A549 (cell line): ENCODE measurements around the gene FRMD4A. TPM values are rescaled to one million over a fixed set of nuclear protein-coding genes. Genes with fewer than 3 reads are reported as not detected.

ENCODE experiments used
- ATAC-seq, 2 experiments: fragments of 200-7000 bp in 1 of 2; fragments of >200 bp in 1 of 2; cut with Nextera tagmentation in 1 of 2; cut with Tn5 transposase in 1 of 2; 3 replicates each; pipeline versions ENCODE4 v1.8.0 to v1.9.1; 2018 to 2020; ENCODE audit warnings: mild to moderate bottlenecking in 1 of 2, moderate library complexity in 1 of 2
- CTCF ChIA-PET: fragments of 300-600 bp; sonication (Branson Sonifier 250); formaldehyde crosslinking; extraction: SDS; loops from one replicate; lab custom pipeline; 2021; ENCODE audit warnings: antibody characterized with exemption, inconsistent platforms; lab: Yijun Ruan, JAX
- POLR2A ChIA-PET: fragments of 350-600 bp; formaldehyde crosslinking; extraction: SDS; loops from one replicate; lab custom pipeline; 2021; ENCODE audit warnings: antibody characterized with exemption, inconsistent platforms; lab: Yijun Ruan, JAX
- DNase-seq, 2 experiments: peaks; one replicate each; pipeline versions ENCODE4 v3.0.0 to v3.0.0-alpha.2; 2011 to 2016; ENCODE audit warnings: low read depth in 1 of 2, low spot score in 1 of 2
- FAIRE-seq: peaks from 2 replicates; lab custom pipeline; 2011; peaks lifted over from hg19 to GRCh38; lab: Jason Lieb, UNC
- H3K27ac ChIP-seq, 2 experiments: fragments of >200 bp; sonication (Bioruptor Twin); formaldehyde crosslinking; 3 replicates each; pipeline ENCODE4 v1.5.1; 2016 to 2017
- H3K4me1 ChIP-seq: fragments of >200 bp; sonication (Bioruptor Twin); formaldehyde crosslinking; 3 replicates; pipeline ENCODE4 v1.6.1; 2016
- H3K4me2 ChIP-seq: fragments of >200 bp; sonication (Bioruptor Twin); formaldehyde crosslinking; 3 replicates; pipeline ENCODE4 v1.6.1; 2016
- H3K4me3 ChIP-seq: fragments of >200 bp; sonication (Bioruptor Twin); formaldehyde crosslinking; 3 replicates; pipeline ENCODE4 v1.5.1; 2016
- H3K9me3 ChIP-seq: fragments of >200 bp; sonication (Bioruptor Twin); formaldehyde crosslinking; 3 replicates; pipeline ENCODE4 v1.6.1; 2016
- BCL3 ChIP-seq: fragments of >200 bp; sonication (Bioruptor Twin); formaldehyde crosslinking; IDR thresholded peaks from 3 replicates; pipeline ENCODE4 v1.6.1; 2016
- BHLHE40 ChIP-seq: IDR thresholded peaks from 2 replicates; pipeline ENCODE4 v1.6.1; 2012; ENCODE audit warnings: low read depth, low read length, inconsistent platforms
- CTCF ChIP-seq: fragments of >200 bp; sonication (Bioruptor Twin); formaldehyde crosslinking; IDR thresholded peaks from 3 replicates; pipeline ENCODE4 v1.5.1; 2016
- HEYL ChIP-seq: fragments of 250-450 bp; sonication (Bioruptor Pico); IDR thresholded peaks from 2 replicates; pipeline ENCODE4 v1.8.0; 2021; ENCODE audit warnings: mild to moderate bottlenecking, moderate library complexity
- HOXB13 ChIP-seq: fragments of 250-450 bp; sonication (Bioruptor Pico); IDR thresholded peaks from 2 replicates; pipeline ENCODE4 v1.5.0; 2020; ENCODE audit warnings: low read depth, mild to moderate bottlenecking, moderate library complexity
- HOXB5 ChIP-seq: fragments of 250-450 bp; sonication (Bioruptor Pico); IDR thresholded peaks from 2 replicates; pipeline ENCODE4 v1.5.0; 2020; ENCODE audit warnings: mild to moderate bottlenecking, moderate library complexity
- JUNB ChIP-seq: fragments of >200 bp; sonication (Bioruptor Twin); formaldehyde crosslinking; IDR thresholded peaks from 2 replicates; pipeline ENCODE4 v1.6.1; 2016
- MAFK ChIP-seq: fragments of 450-650 bp; IDR thresholded peaks from 2 replicates; pipeline ENCODE4 v1.6.1; 2014; ENCODE audit not compliant: partially characterized antibody
- MAX ChIP-seq: IDR thresholded peaks from 2 replicates; pipeline ENCODE4 v1.6.1; 2012
- MYC ChIP-seq: IDR thresholded peaks from 2 replicates; pipeline ENCODE4 v1.6.1; 2012; ENCODE audit warnings: mild to moderate bottlenecking, inconsistent platforms, low read length, improper control_type of control experiment, borderline replicate concordance
- NPAS2 ChIP-seq: fragments of 250-450 bp; sonication (Bioruptor Pico); IDR thresholded peaks from 2 replicates; pipeline ENCODE4 v1.8.0; 2022; ENCODE audit warnings: mild to moderate bottlenecking, moderate library complexity, borderline replicate concordance
- NR3C1 ChIP-seq: fragments of >200 bp; sonication (Bioruptor Twin); formaldehyde crosslinking; IDR thresholded peaks from 3 replicates; pipeline ENCODE4 v1.6.1; 2017
- RAD21 ChIP-seq, 2 experiments: fragments of >200 bp in 1 of 2; sonication (Bioruptor Twin) in 1 of 2; formaldehyde crosslinking in 1 of 2; IDR thresholded peaks in 1 of 2; conservative IDR thresholded peaks in 1 of 2; 2 replicates in 1 of 2; 3 replicates in 1 of 2; pipeline ENCODE4 v1.6.1; 2012 to 2018; ENCODE audit warnings: inconsistent platforms in 1 of 2
- REST ChIP-seq: fragments of 200-600 bp; sonication (generic); IDR thresholded peaks from 2 replicates; pipeline ENCODE4 v1.6.1; 2016; ENCODE audit warnings: antibody characterized with exemption, mild to moderate bottlenecking, moderate library complexity
- SREBF2 ChIP-seq: fragments of 450-650 bp; IDR thresholded peaks from 2 replicates; pipeline ENCODE4 v1.6.1; 2014; ENCODE audit warnings: mild to moderate bottlenecking, moderate library complexity
- TP53 ChIP-seq: fragments of 250-450 bp; sonication (Bioruptor Pico); IDR thresholded peaks from 2 replicates; pipeline ENCODE4 v1.5.0; 2021; ENCODE audit warnings: mild to moderate bottlenecking, moderate library complexity
- ZC3H11A ChIP-seq: fragments of 450-650 bp; IDR thresholded peaks from 2 replicates; pipeline ENCODE4 v1.6.1; 2014; ENCODE audit warnings: antibody characterized with exemption, mild to moderate bottlenecking
- ZNF302 ChIP-seq: fragments of 250-450 bp; sonication (Bioruptor Pico); IDR thresholded peaks from 2 replicates; pipeline ENCODE4 v1.9.0; 2021; ENCODE audit warnings: inconsistent platforms, mild to moderate bottlenecking, moderate library complexity
- ZSCAN20 ChIP-seq: fragments of 250-450 bp; sonication (Bioruptor Pico); IDR thresholded peaks from 2 replicates; pipeline ENCODE4 v1.8.0; 2022; ENCODE audit warnings: mild to moderate bottlenecking, moderate library complexity
- WGBS: methylation state at CpG from one replicate; pipeline ENCODE4 v1.1.6; 2017; ENCODE audit errors: missing lambda C conversion rate; 5-methylcytosine and 5-hydroxymethylcytosine counted together
- polyA plus RNA-seq, 4 experiments: library from polyadenylated mRNA; depleted of rRNA in 3 of 4; stranded (reverse); fragments of >200 nt; fragmentation: RNase III in 1 of 4; extraction: RNeasy Plus Mini Kit Qiagen cat#74134 plus additional on column Dnase treatment in 1 of 4; gene quantifications; 2 replicates in 3 of 4; 3 replicates in 1 of 4; pipeline ENCODE4 v1.2.3, GENCODE V29; 2011 to 2017

FRMD4A gene
- polyA plus RNA-seq, 2 of the 4 experiments (the other 2 are of a cell fraction), result 2.5 to 4.7 TPM

- WGBS, result 68% methylated on average over 4 of the region's 4 CpGs
- TF ChIP-seq CTCF, result no peak
- no peak for TF ChIP-seq HEYL
- POLR2A ChIA-PET, result no interaction called here
- Histone ChIP-seq H3K27ac (no peak overlapping the region), H3K4me1 (no peaks in the 10 kb centered on the region), H3K4me3 (no peak overlapping the region), H3K4me2 (no peak overlapping the region), H3K9me3 (no peaks in the 10 kb centered on the region)
- CTCF ChIA-PET, result interaction anchor here (0.9 to 1.9 kb wide), 2 partner anchors 17 to 43 kb away, joined by 4 read pairs; no protein-coding TSS in a partner anchor
- DNase-seq (no peak), FAIRE-seq (no peak), ATAC-seq (no peak)
These were observed 713.6 kb downstream of the FRMD4A start for GRCh38 chr10:13617116-13617515.

GRCh38 chr10:13615650-13616300, 714.9 kb downstream of the FRMD4A start:
- 69% methylated on average over 7 of the region's 7 CpGs for WGBS
- FAIRE-seq (no peak), DNase-seq (no peak)
- no peak overlapping the region for H3K4me2 ChIP-seq
- no peak for TF ChIP-seq HOXB13
- no peak for TF ChIP-seq NR3C1
- no peak for TF ChIP-seq TP53
- no peak for TF ChIP-seq BCL3
- TF ChIP-seq RAD21 (conservative IDR thresholded peaks at IDR 0.05 in 1 of 2, IDR thresholded peaks at IDR 0.05 in 1 of 2), result no peak
- no peak for TF ChIP-seq ZSCAN20 (CRISPR knock-in tag)
- no peak for TF ChIP-seq MYC
- no peak for TF ChIP-seq ZC3H11A
- TF ChIP-seq ZNF302 (CRISPR knock-in tag), result no peak
- TF ChIP-seq BHLHE40, result no peak
- TF ChIP-seq HEYL, result no peak
- TF ChIP-seq NPAS2 (CRISPR knock-in tag), result no peak
- TF ChIP-seq, all 56 proteins: peak for 0
- Histone ChIP-seq H3K4me1 (no peaks in the 10 kb centered on the region), H3K4me3 (no peak overlapping the region), H3K9me3 (no peaks in the 10 kb centered on the region), H3K27ac (no peak overlapping the region)
- ATAC-seq, result no peak
- CTCF ChIA-PET, result interaction anchor here (0.7 to 5.4 kb wide), 5 partner anchors 9 to 1370 kb away, joined by 3 to 32 read pairs (median 4); no protein-coding TSS in a partner anchor
- POLR2A ChIA-PET, result no interaction called here

GRCh38 chr10:13614530-13615332, 716.0 kb downstream of the FRMD4A start:
- WGBS, result 87% methylated on average over 8 of the region's 8 CpGs
- Histone ChIP-seq H3K4me1 (no peaks in the 10 kb centered on the region), H3K27ac (no peak overlapping the region), H3K9me3 (no peaks in the 10 kb centered on the region), H3K4me3 (no peak overlapping the region), H3K4me2 (no peak overlapping the region)
- DNase-seq, result peak in 1 of 2 experiments; percentile 20
- ATAC-seq, result peak in 1 of 2 experiments; percentile 47; a peak in 2 of 6 replicates
- ChIA-PET CTCF (interaction anchor here (0.8 to 5.4 kb wide), 5 partner anchors 9 to 162 kb away, joined by 3 to 32 read pairs (median 5); no protein-coding TSS in a partner anchor), POLR2A (no interaction called here)
- no peak for TF ChIP-seq REST
- no peak for TF ChIP-seq MAFK
- TF ChIP-seq JUNB, result no peak
- no peak for TF ChIP-seq HOXB5 (CRISPR knock-in tag)
- TF ChIP-seq SREBF2, result no peak
- TF ChIP-seq MAX, result no peak
- FAIRE-seq, result no peak
